ENCODE measurements around the gene CD72. TPM values are rescaled to one million over a fixed set of nuclear protein-coding genes. Genes with fewer than 3 reads are reported as not detected.

The CD72 gene
- total RNA-seq, 1 donor from 2014 or later = 125 TPM

DNA sequence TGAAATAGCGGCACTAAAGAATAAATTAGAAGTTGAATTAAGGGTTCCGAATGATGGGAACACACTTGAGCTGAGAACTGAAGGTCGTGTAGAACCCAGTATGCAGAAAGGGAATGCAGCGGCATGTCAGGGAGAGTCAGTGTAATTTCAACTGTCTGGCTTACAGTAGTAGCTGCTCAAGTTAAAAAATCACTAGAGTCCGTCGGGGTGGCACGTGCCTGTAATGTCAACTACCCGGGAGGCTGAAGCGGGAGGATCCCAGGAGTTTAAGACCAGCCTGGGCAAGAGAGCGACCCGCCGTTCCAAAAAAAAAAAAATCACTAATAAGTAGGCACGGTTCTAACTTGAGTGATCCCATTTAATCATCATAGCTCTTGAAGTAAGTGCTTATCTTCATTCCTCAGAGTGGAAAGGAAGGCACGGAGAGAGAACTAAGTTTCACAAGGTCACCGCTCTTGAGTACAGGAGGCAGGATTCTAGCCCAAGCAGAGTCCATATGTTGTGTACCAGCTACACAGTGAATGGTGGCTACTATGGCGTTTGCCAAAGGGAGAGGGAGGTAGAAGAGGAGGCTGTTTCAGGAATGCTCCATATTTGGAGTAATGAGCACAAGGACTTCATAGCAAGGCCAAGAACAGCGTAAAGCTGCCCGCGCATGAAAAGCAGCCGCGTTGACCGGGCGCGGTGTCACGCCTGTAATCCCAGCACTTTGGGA, 38.8 kb upstream of the CD72 start:
- CTCF ChIA-PET = interaction anchor here (1.0 to 12.0 kb wide), 10 partner anchors 10 to 100 kb away, joined by 3 to 127 read pairs (median 7); partner anchors contain the start of genes CD72, CREB3, TESK1 and TLN1
- POLR2A ChIA-PET = interaction anchor here (0.6 to 18.0 kb wide), 17 partner anchors 8 to 172 kb away, joined by 3 to 549 read pairs (median 6); partner anchors contain the start of genes ARHGEF39, CD72, CREB3 and FAM221B
- Mint-ChIP-seq H3K27ac (peak overlapping the region; percentile 99), H3K36me3 (ENCODE audit: low read depth) (peaks cover 32% of the 10 kb centered on the region), H3K27me3 (peaks cover 5% of the 10 kb centered on the region), H3K4me3 (peak overlapping the region; percentile 88), H3K9me3 (no peaks in the 10 kb centered on the region), H3K4me1 (peaks cover 74% of the 10 kb centered on the region)
- TF ChIP-seq, protein P1, sequence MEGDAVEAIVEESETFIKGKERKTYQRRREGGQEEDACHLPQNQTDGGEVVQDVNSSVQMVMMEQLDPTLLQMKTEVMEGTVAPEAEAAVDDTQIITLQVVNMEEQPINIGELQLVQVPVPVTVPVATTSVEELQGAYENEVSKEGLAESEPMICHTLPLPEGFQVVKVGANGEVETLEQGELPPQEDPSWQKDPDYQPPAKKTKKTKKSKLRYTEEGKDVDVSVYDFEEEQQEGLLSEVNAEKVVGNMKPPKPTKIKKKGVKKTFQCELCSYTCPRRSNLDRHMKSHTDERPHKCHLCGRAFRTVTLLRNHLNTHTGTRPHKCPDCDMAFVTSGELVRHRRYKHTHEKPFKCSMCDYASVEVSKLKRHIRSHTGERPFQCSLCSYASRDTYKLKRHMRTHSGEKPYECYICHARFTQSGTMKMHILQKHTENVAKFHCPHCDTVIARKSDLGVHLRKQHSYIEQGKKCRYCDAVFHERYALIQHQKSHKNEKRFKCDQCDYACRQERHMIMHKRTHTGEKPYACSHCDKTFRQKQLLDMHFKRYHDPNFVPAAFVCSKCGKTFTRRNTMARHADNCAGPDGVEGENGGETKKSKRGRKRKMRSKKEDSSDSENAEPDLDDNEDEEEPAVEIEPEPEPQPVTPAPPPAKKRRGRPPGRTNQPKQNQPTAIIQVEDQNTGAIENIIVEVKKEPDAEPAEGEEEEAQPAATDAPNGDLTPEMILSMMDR (IDR thresholded peaks at IDR 0.05) = no peak
- intact Hi-C loops (cut with micrococcal nuclease) = loop anchor here (1.0 to 2.0 kb wide), 5 partner anchors 8 to 540 kb away; partner anchors contain the start of gene ARHGEF39
- peak; percentile 3 for ATAC-seq (ENCODE audit: low read depth)
- no peak for DNase-seq

DNA sequence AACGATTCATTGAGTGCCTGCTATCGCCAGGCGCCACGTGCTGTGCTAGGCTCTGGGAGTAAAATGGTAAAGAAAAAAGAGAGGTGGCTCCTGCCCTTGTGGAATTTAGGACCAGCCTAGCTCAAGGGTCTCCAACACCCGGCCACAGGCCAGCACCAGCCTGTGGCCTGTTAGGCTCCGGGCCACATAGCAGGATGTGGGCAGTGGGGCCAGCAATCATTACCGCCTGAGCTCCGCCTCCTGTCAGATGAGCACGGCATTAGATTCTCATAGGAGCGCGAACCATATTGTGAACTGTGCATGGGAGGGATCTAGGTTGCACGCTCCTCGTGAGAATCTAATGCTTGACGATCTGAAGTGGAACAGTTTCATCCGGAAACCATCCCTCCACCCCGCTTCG, 38.1 kb upstream of the CD72 start:
- H3K36me3 Mint-ChIP-seq (ENCODE audit: low read depth) = peaks cover 29% of the 10 kb centered on the region
- peak overlapping the region; percentile 99 for H3K27ac Mint-ChIP-seq
- H3K9me3 Mint-ChIP-seq = no peaks in the 10 kb centered on the region
- peaks cover 5% of the 10 kb centered on the region for H3K27me3 Mint-ChIP-seq
- ChIA-PET CTCF (interaction anchor here (1.0 to 12.0 kb wide), 4 partner anchors 9 to 41 kb away, joined by 3 to 127 read pairs (median 38); partner anchors contain the start of gene CD72), POLR2A (interaction anchor here (1.1 to 18.0 kb wide), 6 partner anchors 9 to 71 kb away, joined by 3 to 549 read pairs (median 27); partner anchors contain the start of genes ARHGEF39, CD72 and TESK1)
- ATAC-seq (ENCODE audit: low read depth) (no peak), DNase-seq (no peak)
- peaks cover 76% of the 10 kb centered on the region for H3K4me1 Mint-ChIP-seq
- H3K4me3 Mint-ChIP-seq = peak overlapping the region; percentile 88
- intact Hi-C loops (cut with micrococcal nuclease) = loop anchor here (2.0 kb wide), 1 partner anchor 540 kb away; no protein-coding TSS in a partner anchor
- TF ChIP-seq, protein P1 (IDR thresholded peaks at IDR 0.05) = no peak

DNA sequence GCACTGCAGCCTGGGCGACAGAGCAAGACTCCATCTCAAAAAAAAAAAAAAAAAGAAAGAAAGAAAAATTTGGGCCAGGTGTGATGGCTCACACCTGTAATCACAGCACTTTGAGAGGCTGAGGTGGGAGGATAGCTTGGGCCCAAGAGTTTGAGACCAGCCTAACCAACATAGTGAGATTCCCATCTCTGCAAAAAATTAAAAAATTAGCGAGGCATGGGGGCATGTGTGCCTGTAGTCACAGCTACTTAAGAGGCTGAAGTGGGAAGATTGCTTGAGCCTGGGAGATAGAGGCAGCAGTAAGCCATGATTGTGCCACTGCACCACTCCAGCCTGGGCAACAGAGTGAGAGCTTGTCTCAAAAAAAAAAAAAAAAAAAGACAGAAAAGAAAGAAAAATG, 35.4 kb upstream of the CD72 start:
- Mint-ChIP-seq H3K27ac (peak overlapping the region; percentile 68), H3K4me3 (no peak overlapping the region)
- intact Hi-C loops (cut with micrococcal nuclease) = no loop called here

DNA sequence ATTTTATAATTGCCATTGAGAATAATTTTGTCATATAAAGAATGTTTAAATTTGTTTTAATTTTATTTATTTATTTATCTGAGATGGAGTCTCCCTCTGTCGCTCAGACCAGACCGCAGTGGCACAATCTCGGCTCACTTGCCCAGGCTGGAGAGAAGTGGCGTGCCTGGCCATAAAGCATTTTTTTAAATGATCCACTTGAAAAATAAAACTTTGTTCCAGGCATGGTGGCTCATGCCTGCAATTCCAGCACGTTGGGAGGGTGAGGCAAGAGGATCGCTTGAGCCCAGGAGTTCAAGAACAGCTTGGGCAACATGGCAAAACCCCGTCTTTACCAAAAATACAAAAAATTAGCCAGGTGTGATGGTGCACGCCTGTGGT, 34.6 kb upstream of the CD72 start:
- POLR2A ChIA-PET = interaction anchor here (0.7 to 18.0 kb wide), 3 partner anchors 9 to 66 kb away, joined by 3 to 549 read pairs (median 8); partner anchors contain the start of gene CD72
- Mint-ChIP-seq H3K4me1 (peaks cover 80% of the 10 kb centered on the region), H3K4me3 (no peak overlapping the region), H3K9me3 (no peaks in the 10 kb centered on the region), H3K36me3 (ENCODE audit: low read depth) (peaks cover 2% of the 10 kb centered on the region), H3K27ac (peak overlapping the region; percentile 53), H3K27me3 (peaks cover 3% of the 10 kb centered on the region)
- DNase-seq = no peak
- CTCF ChIA-PET = no interaction called here
- TF ChIP-seq, protein P1 (IDR thresholded peaks at IDR 0.05) = no peak
- no peak for ATAC-seq (ENCODE audit: low read depth)
- intact Hi-C loops (cut with micrococcal nuclease) = no loop called here

More for the DNA sequence above, 35.4 kb upstream of the CD72 start:
- DNase-seq (no peak), ATAC-seq (ENCODE audit: low read depth) (no peak)
- Mint-ChIP-seq H3K36me3 (ENCODE audit: low read depth) (peaks cover 4% of the 10 kb centered on the region), H3K9me3 (no peaks in the 10 kb centered on the region), H3K27me3 (peaks cover 5% of the 10 kb centered on the region), H3K4me1 (peaks cover 75% of the 10 kb centered on the region)
- TF ChIP-seq, protein P1 (IDR thresholded peaks at IDR 0.05) = no peak
- ChIA-PET POLR2A (interaction anchor here (0.6 to 18.0 kb wide), 5 partner anchors 10 to 104 kb away, joined by 3 to 549 read pairs (median 5); partner anchors contain the start of gene CD72), CTCF (interaction anchor here (1.3 kb wide), 1 partner anchor 173 kb away, joined by 4 read pairs; no protein-coding TSS in a partner anchor)
